Measurements from ENCODE around the gene OSBPL6. TPM values are rescaled to one million over a fixed set of nuclear protein-coding genes. Genes with fewer than 3 reads are reported as not detected.
A peak's percentile ranks its signal among the peaks of the same experiment; 100 is the strongest.

OSBPL6 gene
- total RNA-seq, 1 donor from 2014 or later = 7.9 TPM

- Histone ChIP-seq H3K27me3 (ENCODE audit: low read depth) (no peaks in the 10 kb centered on the region), H3K4me1 (no peaks in the 10 kb centered on the region), H3K4me3 (no peak overlapping the region), H3K36me3 (no peaks in the 10 kb centered on the region), H3K9me3 (no peaks in the 10 kb centered on the region), H3K27ac (no peak overlapping the region)
- DNase-seq (no peak), ATAC-seq (no peak)
- TF ChIP-seq CTCF (IDR thresholded peaks at IDR 0.05) = no peak
- intact Hi-C loops (cut with DNase I) = no loop called here
These were observed 76.8 kb downstream of the OSBPL6 start for GRCh38 chr2:178271094-178271493.

GRCh38 chr2:178271629-178272333, 77.5 kb downstream of the OSBPL6 start:
- ATAC-seq = peak; percentile 60 to 69
- no peak for DNase-seq
- intact Hi-C loops (cut with DNase I) = no loop called here
- Histone ChIP-seq H3K36me3 (no peaks in the 10 kb centered on the region), H3K4me1 (no peaks in the 10 kb centered on the region), H3K27ac (no peak overlapping the region), H3K4me3 (no peak overlapping the region), H3K9me3 (no peaks in the 10 kb centered on the region), H3K27me3 (ENCODE audit: low read depth) (no peaks in the 10 kb centered on the region)
- TF ChIP-seq CTCF (IDR thresholded peaks at IDR 0.05) = no peak

- Histone ChIP-seq H3K27me3 (ENCODE audit: low read depth) (no peaks in the 10 kb centered on the region), H3K4me3 (no peak overlapping the region), H3K36me3 (no peaks in the 10 kb centered on the region), H3K9me3 (no peaks in the 10 kb centered on the region), H3K27ac (no peak overlapping the region), H3K4me1 (no peaks in the 10 kb centered on the region)
- ATAC-seq (no peak), DNase-seq (no peak)
- intact Hi-C loops (cut with DNase I) = no loop called here
- no peak for TF ChIP-seq CTCF (IDR thresholded peaks at IDR 0.05)
These were observed 79.6 kb downstream of the OSBPL6 start for GRCh38 chr2:178273787-178274360.

- H3K4me3 ChIP-seq = no peak overlapping the region
- ATAC-seq (no peak), DNase-seq (no peak)
- H3K27ac ChIP-seq = no peak overlapping the region
- intact Hi-C loops (cut with DNase I) = no loop called here
- no peaks in the 10 kb centered on the region for H3K27me3 ChIP-seq (ENCODE audit: low read depth)
- TF ChIP-seq CTCF (IDR thresholded peaks at IDR 0.05) = no peak
- H3K4me1 ChIP-seq = no peaks in the 10 kb centered on the region
- no peaks in the 10 kb centered on the region for H3K9me3 ChIP-seq
- no peaks in the 10 kb centered on the region for H3K36me3 ChIP-seq
These were observed 81.3 kb downstream of the OSBPL6 start for GRCh38 chr2:178275600-178275999.

- no peak for TF ChIP-seq CTCF (IDR thresholded peaks at IDR 0.05)
- ATAC-seq = no peak
- no peak overlapping the region for H3K4me3 ChIP-seq
- no peaks in the 10 kb centered on the region for H3K27me3 ChIP-seq (ENCODE audit: low read depth)
- intact Hi-C loops (cut with DNase I) = no loop called here
- no peaks in the 10 kb centered on the region for H3K9me3 ChIP-seq
- no peaks in the 10 kb centered on the region for H3K4me1 ChIP-seq
- H3K36me3 ChIP-seq = no peaks in the 10 kb centered on the region
- DNase-seq = no peak
- no peak overlapping the region for H3K27ac ChIP-seq
These were observed 83.5 kb downstream of the OSBPL6 start for GRCh38 chr2:178277741-178278197.

All from lower lobe of right lung (tissue), 2 donors.